MM.1S (cell line): Measurements from ENCODE around the gene MAFF.
"Not testable (repeated sequence)": the region's sequence is repeated elsewhere in the genome, so short reads cannot be mapped to it uniquely, and the experiment has no call there.

Source experiments
- DNase-seq: peaks from one replicate; pipeline ENCODE4 v3.0.0-alpha.2; 2015
- H2AFZ ChIP-seq: fragments of 300-600 bp; sonication (generic); 2 replicates; pipeline ENCODE4 v1.6.0; 2016; ENCODE audit warnings: antibody characterized with exemption, low read length
- H3F3A ChIP-seq: fragments of 300-600 bp; sonication (generic); 2 replicates; pipeline ENCODE4 v1.6.1; 2016; ENCODE audit warnings: mild to moderate bottlenecking, antibody characterized with exemption, low read length, moderate library complexity, mixed read lengths; ENCODE audit not compliant: insufficient read depth
- H3K27ac ChIP-seq: fragments of 300-600 bp; sonication (generic); 2 replicates; pipeline ENCODE4 v1.5.1; 2016; ENCODE audit warnings: mild to moderate bottlenecking, low read length
- H3K27me3 ChIP-seq: fragments of 300-600 bp; sonication (generic); replicated peaks from 2 replicates; pipeline ENCODE4 v1.6.0; 2016; ENCODE audit warnings: low read length; ENCODE audit not compliant: insufficient read depth
- H3K36me3 ChIP-seq: fragments of 300-600 bp; sonication (generic); replicated peaks from 2 replicates; pipeline ENCODE4 v1.6.1; 2016; ENCODE audit warnings: mild to moderate bottlenecking, low read length, mixed read lengths; ENCODE audit not compliant: insufficient read depth
- H3K4me1 ChIP-seq: fragments of 300-600 bp; sonication (generic); 2 replicates; pipeline ENCODE4 v1.6.1; 2016; ENCODE audit warnings: low read length, mixed read lengths
- H3K4me2 ChIP-seq: fragments of 300-600 bp; sonication (generic); 2 replicates; pipeline ENCODE4 v1.6.0; 2016; ENCODE audit warnings: low read depth, low read length
- H3K4me3 ChIP-seq: fragments of 300-600 bp; sonication (generic); 2 replicates; pipeline ENCODE4 v1.5.1; 2016; ENCODE audit warnings: low read length, mixed read lengths
- H3K79me2 ChIP-seq: fragments of 300-600 bp; sonication (generic); 2 replicates; pipeline ENCODE4 v1.6.1; 2016; ENCODE audit warnings: mixed run types, low read length, mixed read lengths
- H3K9ac ChIP-seq: fragments of 300-600 bp; sonication (generic); 2 replicates; pipeline ENCODE4 v1.6.1; 2016; ENCODE audit warnings: low read length, mixed read lengths
- H3K9me2 ChIP-seq: fragments of 300-600 bp; sonication (generic); replicated peaks from 2 replicates; pipeline ENCODE4 v1.6.1; 2016; ENCODE audit warnings: mild to moderate bottlenecking, low read length, mixed read lengths; ENCODE audit not compliant: insufficient read depth
- H3K9me3 ChIP-seq: fragments of 300-600 bp; sonication (generic); replicated peaks from 2 replicates; pipeline ENCODE4 v1.6.1; 2016; ENCODE audit warnings: mild to moderate bottlenecking, low read length, mixed read lengths; ENCODE audit not compliant: insufficient read depth
- H4K20me1 ChIP-seq: fragments of 300-600 bp; sonication (generic); 2 replicates; pipeline ENCODE4 v1.6.1; 2016; ENCODE audit warnings: mild to moderate bottlenecking, low read length, moderate library complexity, mixed read lengths; ENCODE audit not compliant: insufficient read depth
- CTCF ChIP-seq: fragments of 300-600 bp; sonication (generic); IDR thresholded peaks from 2 replicates; pipeline ENCODE4 v1.5.1; 2016; ENCODE audit warnings: antibody characterized with exemption, low read length, mixed read lengths
- EZH2 ChIP-seq: fragments of 300-600 bp; sonication (generic); optimal IDR thresholded peaks from 2 replicates; pipeline ENCODE3; 2017; ENCODE audit warnings: low read depth, mild to moderate bottlenecking, antibody characterized with exemption, low read length, mixed read lengths
- EZH2phosphoT487 ChIP-seq: fragments of 300-600 bp; sonication (generic); IDR thresholded peaks from 2 replicates; pipeline ENCODE4 v1.6.1; 2018; ENCODE audit warnings: antibody characterized with exemption, low read length

Gene MAFF

GRCh38 chr22:38177044-38177443 is 24.8 kb upstream of the MAFF start:
- Histone ChIP-seq H3K4me3 (no peak overlapping the region), H3K27me3 (no peaks in the 10 kb centered on the region), H4K20me1 (no peaks in the 10 kb centered on the region), H3K4me2 (peak overlapping the region; percentile 40; the same call in 1 of the 2 replicates), H3K4me1 (peaks cover 28% of the 10 kb centered on the region), H3K9me2 (no peaks in the 10 kb centered on the region), H3K9ac (peak overlapping the region; percentile 35; the same call in 1 of the 2 replicates), H3F3A (peaks cover 22% of the 10 kb centered on the region), H2AFZ (no peak overlapping the region), H3K79me2 (peaks cover 13% of the 10 kb centered on the region), H3K36me3 (no peaks in the 10 kb centered on the region), H3K9me3 (no peaks in the 10 kb centered on the region), H3K27ac (peak overlapping the region; percentile 57; the same call in 1 of the 2 replicates)
- DNase-seq = peak; percentile 28
- TF ChIP-seq EZH2 (no peak), CTCF (no peak)

- H3K4me3 ChIP-seq, H3K27me3 ChIP-seq, H3K9me3 ChIP-seq, H2AFZ ChIP-seq, H4K20me1 ChIP-seq, H3K9ac ChIP-seq, H3K9me2 ChIP-seq, H3K4me2 ChIP-seq, DNase-seq, H3K36me3 ChIP-seq: not testable (repeated sequence)
- H3K4me1 ChIP-seq = peaks cover 30% of the 10 kb centered on the region
- peak overlapping the region; percentile 28; the same call in 1 of the 2 replicates for H3K27ac ChIP-seq
- H3F3A ChIP-seq = peaks cover 22% of the 10 kb centered on the region
- H3K79me2 ChIP-seq = peaks cover 13% of the 10 kb centered on the region
Observed at GRCh38 chr22:38177571-38177925, 24.2 kb upstream of the MAFF start.

GRCh38 chr22:38177926-38178604 is 23.7 kb upstream of the MAFF start:
- Histone ChIP-seq H3K4me3 (no peak overlapping the region), H3K4me1 (peaks cover 30% of the 10 kb centered on the region), H3F3A (peaks cover 22% of the 10 kb centered on the region), H3K9me3 (no peaks in the 10 kb centered on the region), H3K4me2 (no peak overlapping the region; the same call in 1 of the 2 replicates), H3K79me2 (peaks cover 13% of the 10 kb centered on the region), H4K20me1 (no peaks in the 10 kb centered on the region), H3K27me3 (no peaks in the 10 kb centered on the region), H3K9ac (no peak overlapping the region), H2AFZ (no peak overlapping the region), H3K27ac (peak overlapping the region; percentile 28; the same call in 1 of the 2 replicates), H3K9me2 (no peaks in the 10 kb centered on the region), H3K36me3 (no peaks in the 10 kb centered on the region)
- TF ChIP-seq EZH2phosphoT487 (no peak), CTCF (no peak), EZH2 (no peak)
- DNase-seq = no peak

- H3K9me3 ChIP-seq, H3K4me3 ChIP-seq, H4K20me1 ChIP-seq, H3K9me2 ChIP-seq, DNase-seq, H3K36me3 ChIP-seq, H3K27ac ChIP-seq, H3K9ac ChIP-seq, H3K4me2 ChIP-seq, H2AFZ ChIP-seq, H3K27me3 ChIP-seq: not testable (repeated sequence)
- peaks cover 30% of the 10 kb centered on the region for H3K4me1 ChIP-seq
- H3F3A ChIP-seq = peaks cover 22% of the 10 kb centered on the region
- H3K79me2 ChIP-seq = peaks cover 13% of the 10 kb centered on the region
Observed at GRCh38 chr22:38178605-38178937, 23.2 kb upstream of the MAFF start.
